Neural progenitor cell (in vitro differentiated cells): ENCODE results near the gene FBXO10. TPM values are rescaled to one million over a fixed set of nuclear protein-coding genes. Genes with fewer than 3 reads are reported as not detected.

Experiments
- DNase-seq: peaks from one replicate; pipeline ENCODE4 v3.0.0-alpha.2; 2016; ENCODE audit warnings: low spot score
- H2AFZ ChIP-seq: fragments of 200-600 bp; sonication (generic); replicated peaks from 2 replicates; pipeline ENCODE4 v1.6.1; 2016; ENCODE audit warnings: antibody characterized with exemption
- H3F3A ChIP-seq: fragments of 200-600 bp; sonication (generic); 2 replicates; pipeline ENCODE4 v1.6.1; 2016; ENCODE audit warnings: antibody characterized with exemption, low read depth
- H3K27ac ChIP-seq: fragments of 200-600 bp; sonication (generic); 2 replicates; pipeline ENCODE4 v1.5.1; 2016; ENCODE audit warnings: mild to moderate bottlenecking
- H3K27me3 ChIP-seq: fragments of 200-600 bp; sonication (generic); 2 replicates; pipeline ENCODE4 v1.6.1; 2016; ENCODE audit warnings: mild to moderate bottlenecking, moderate library complexity
- H3K36me3 ChIP-seq: fragments of 200-600 bp; sonication (generic); 2 replicates; pipeline ENCODE4 v1.5.1; 2016
- H3K4me1 ChIP-seq: fragments of 200-600 bp; sonication (generic); 2 replicates; pipeline ENCODE4 v1.6.1; 2016; ENCODE audit warnings: mixed run types
- H3K4me2 ChIP-seq: fragments of 200-600 bp; sonication (generic); 2 replicates; pipeline ENCODE4 v1.6.1; 2016
- H3K4me3 ChIP-seq: fragments of 200-600 bp; sonication (generic); 2 replicates; pipeline ENCODE4 v1.5.1; 2016
- H3K79me2 ChIP-seq: fragments of 200-600 bp; sonication (generic); 2 replicates; pipeline ENCODE4 v1.6.1; 2016; ENCODE audit warnings: low read depth
- H3K9ac ChIP-seq: fragments of 200-600 bp; sonication (generic); 2 replicates; pipeline ENCODE4 v1.6.1; 2016
- H3K9me3 ChIP-seq: fragments of 200-600 bp; sonication (generic); 2 replicates; pipeline ENCODE4 v1.5.1; 2016; ENCODE audit warnings: low read depth
- H4K20me1 ChIP-seq: fragments of 200-600 bp; sonication (generic); 2 replicates; pipeline ENCODE4 v1.6.1; 2016; ENCODE audit warnings: low read depth
- H3K27ac Mint-ChIP-seq: 3 replicates; pipeline ENCODE4 v1.8.0; 2021; ENCODE audit warnings: mixed read lengths
- H3K27me3 Mint-ChIP-seq: 2 replicates; pipeline ENCODE4 v1.8.0; 2022; ENCODE audit warnings: low read depth, mild to moderate bottlenecking, inconsistent platforms, moderate library complexity, mixed read lengths; ENCODE audit not compliant: insufficient read depth
- H3K36me3 Mint-ChIP-seq: 3 replicates; pipeline ENCODE4 v1.8.0; 2021; ENCODE audit warnings: mixed read lengths
- H3K4me1 Mint-ChIP-seq: 3 replicates; pipeline ENCODE4 v1.8.0; 2021; ENCODE audit warnings: mixed read lengths
- H3K4me3 Mint-ChIP-seq: 3 replicates; pipeline ENCODE4 v1.8.0; 2021; ENCODE audit warnings: mild to moderate bottlenecking, moderate library complexity, mixed read lengths
- H3K9me3 Mint-ChIP-seq: 3 replicates; pipeline ENCODE4 v1.8.0; 2020; ENCODE audit warnings: mixed read lengths
- EZH2 ChIP-seq: fragments of 200-600 bp; sonication (generic); IDR thresholded peaks from 2 replicates; pipeline ENCODE4 v1.6.1; 2017; ENCODE audit warnings: antibody characterized with exemption, mild to moderate bottlenecking, moderate library complexity
- EZH2phosphoT487 ChIP-seq: fragments of 200-600 bp; sonication (generic); IDR thresholded peaks from 2 replicates; pipeline ENCODE4 v1.6.1; 2017; ENCODE audit warnings: antibody characterized with exemption
- total RNA-seq: library from RNA; depleted of rRNA; stranded (reverse); fragments of >200 nt; gene quantifications from 2 replicates; pipeline ENCODE4 v1.2.3, GENCODE V29; 2015; ENCODE audit warnings: low replicate concordance
- TF ChIP-seq, protein P1 (sequence below): fragments of 200-600 bp; sonication (generic); IDR thresholded peaks from 2 replicates; pipeline ENCODE4 v1.5.1; 2017; ENCODE audit warnings: antibody characterized with exemption, mild to moderate bottlenecking

The FBXO10 gene
- total RNA-seq, 1 donor from 2014 or later, result 13.4 TPM

DNA sequence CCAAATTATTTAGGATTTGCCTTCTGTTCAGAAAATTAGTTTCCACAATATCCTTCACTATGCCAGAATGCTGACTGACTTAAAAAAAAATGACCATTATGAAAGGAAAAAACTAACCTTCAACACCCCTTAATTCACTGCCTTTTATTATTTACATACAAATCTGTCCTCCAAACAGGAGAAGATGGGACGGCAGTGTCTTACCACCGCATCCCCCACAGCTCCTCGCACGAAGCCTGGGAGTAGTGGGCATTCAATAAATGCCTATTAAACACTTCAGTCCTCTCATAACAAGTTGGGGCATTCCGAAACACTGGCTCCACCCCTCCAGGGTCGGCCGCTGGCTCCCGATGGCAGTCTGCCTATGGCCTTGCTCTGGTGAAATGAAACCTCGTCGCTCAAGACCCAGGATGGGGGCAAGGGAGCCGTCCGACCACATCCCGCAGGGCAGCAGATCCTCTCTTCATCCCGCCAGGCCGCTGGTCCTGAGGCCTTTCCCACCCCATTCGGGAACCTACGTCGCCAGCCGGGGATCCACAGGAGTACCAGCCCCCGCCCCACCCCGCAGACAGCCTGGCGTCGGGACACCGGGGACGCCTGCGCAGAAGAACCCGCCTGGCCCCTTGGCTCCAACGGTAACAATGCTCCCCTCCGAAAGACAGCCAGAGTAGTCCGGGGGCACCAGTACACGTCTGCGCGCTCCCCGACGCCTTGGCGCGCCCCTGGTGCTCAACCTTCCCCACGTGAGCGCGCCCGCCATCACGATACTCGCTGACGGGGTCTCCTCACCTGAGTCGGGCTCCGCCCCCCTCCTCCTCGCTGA lies 111.5 kb downstream of the FBXO10 start:
- peak overlapping the region; percentile 90 for H3K27ac Mint-ChIP-seq
- H3K9me3 Mint-ChIP-seq, result no peaks in the 10 kb centered on the region
- H3K4me3 ChIP-seq, result peak overlapping the region; percentile 90
- no peak for DNase-seq
- H3K36me3 Mint-ChIP-seq, result peaks cover 15% of the 10 kb centered on the region
- peak overlapping the region; percentile 96 for H3K27ac ChIP-seq
- peak overlapping the region; percentile 90 for H3K4me2 ChIP-seq
- peaks cover 22% of the 10 kb centered on the region for H3K4me1 ChIP-seq
- H3K4me3 Mint-ChIP-seq, result peak overlapping the region; percentile 95
- peak overlapping the region; percentile 73 for H3K9ac ChIP-seq
- TF ChIP-seq EZH2 (no peak), EZH2phosphoT487 (no peak)
- TF ChIP-seq, protein P1, sequence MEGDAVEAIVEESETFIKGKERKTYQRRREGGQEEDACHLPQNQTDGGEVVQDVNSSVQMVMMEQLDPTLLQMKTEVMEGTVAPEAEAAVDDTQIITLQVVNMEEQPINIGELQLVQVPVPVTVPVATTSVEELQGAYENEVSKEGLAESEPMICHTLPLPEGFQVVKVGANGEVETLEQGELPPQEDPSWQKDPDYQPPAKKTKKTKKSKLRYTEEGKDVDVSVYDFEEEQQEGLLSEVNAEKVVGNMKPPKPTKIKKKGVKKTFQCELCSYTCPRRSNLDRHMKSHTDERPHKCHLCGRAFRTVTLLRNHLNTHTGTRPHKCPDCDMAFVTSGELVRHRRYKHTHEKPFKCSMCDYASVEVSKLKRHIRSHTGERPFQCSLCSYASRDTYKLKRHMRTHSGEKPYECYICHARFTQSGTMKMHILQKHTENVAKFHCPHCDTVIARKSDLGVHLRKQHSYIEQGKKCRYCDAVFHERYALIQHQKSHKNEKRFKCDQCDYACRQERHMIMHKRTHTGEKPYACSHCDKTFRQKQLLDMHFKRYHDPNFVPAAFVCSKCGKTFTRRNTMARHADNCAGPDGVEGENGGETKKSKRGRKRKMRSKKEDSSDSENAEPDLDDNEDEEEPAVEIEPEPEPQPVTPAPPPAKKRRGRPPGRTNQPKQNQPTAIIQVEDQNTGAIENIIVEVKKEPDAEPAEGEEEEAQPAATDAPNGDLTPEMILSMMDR, result no peak
- H3K4me1 Mint-ChIP-seq, result peaks cover 29% of the 10 kb centered on the region
- no peaks in the 10 kb centered on the region for H3K27me3 ChIP-seq
- H3K9me3 ChIP-seq, result no peaks in the 10 kb centered on the region
- peaks cover 51% of the 10 kb centered on the region for H3K79me2 ChIP-seq
- H3K36me3 ChIP-seq, result no peaks in the 10 kb centered on the region
- peaks cover 5% of the 10 kb centered on the region for H3K27me3 Mint-ChIP-seq
- peak overlapping the region; percentile 68 for H2AFZ ChIP-seq
- H4K20me1 ChIP-seq, result peaks cover 44% of the 10 kb centered on the region
- H3F3A ChIP-seq, result peaks cover 37% of the 10 kb centered on the region

DNA sequence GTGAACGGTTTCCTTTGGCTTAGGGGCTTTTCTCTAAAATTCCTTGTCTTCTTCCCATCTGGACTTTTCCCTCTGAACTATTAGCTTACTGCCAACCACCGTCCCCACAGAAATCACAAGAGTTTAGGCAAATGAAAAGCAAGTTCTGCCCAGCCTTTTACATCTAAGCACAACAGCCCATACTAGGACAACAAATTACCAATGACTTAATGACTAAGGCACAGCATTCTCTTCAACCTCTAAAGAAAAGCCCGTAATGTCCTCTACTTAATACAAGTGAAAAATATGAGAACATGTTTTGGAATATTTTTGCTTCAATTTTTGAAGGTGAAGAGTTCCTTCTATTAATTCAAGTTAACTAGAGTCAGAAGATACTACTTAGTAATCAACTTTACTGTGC lies 112.2 kb downstream of the FBXO10 start:
- peak overlapping the region; percentile 90 for H3K27ac Mint-ChIP-seq
- H3K9ac ChIP-seq, result peak overlapping the region; percentile 73

More for the DNA sequence above, 112.2 kb downstream of the FBXO10 start:
- H4K20me1 ChIP-seq, result peaks cover 46% of the 10 kb centered on the region
- H3K4me3 ChIP-seq, result peak overlapping the region; percentile 90
- H3K9me3 Mint-ChIP-seq, result no peaks in the 10 kb centered on the region
- H3K4me1 ChIP-seq, result peaks cover 22% of the 10 kb centered on the region
- TF ChIP-seq EZH2phosphoT487 (no peak), EZH2 (no peak)
- TF ChIP-seq, protein P1, result no peak
- no peak for DNase-seq
- peaks cover 29% of the 10 kb centered on the region for H3K4me1 Mint-ChIP-seq
- no peaks in the 10 kb centered on the region for H3K36me3 ChIP-seq
- H2AFZ ChIP-seq, result no peak overlapping the region
- no peaks in the 10 kb centered on the region for H3K9me3 ChIP-seq
- peaks cover 18% of the 10 kb centered on the region for H3K36me3 Mint-ChIP-seq
- H3K27ac ChIP-seq, result peak overlapping the region; percentile 96
- no peaks in the 10 kb centered on the region for H3K27me3 ChIP-seq
- H3F3A ChIP-seq, result peaks cover 37% of the 10 kb centered on the region
- peaks cover 58% of the 10 kb centered on the region for H3K79me2 ChIP-seq
- H3K4me2 ChIP-seq, result peak overlapping the region; percentile 90
- peak overlapping the region; percentile 95 for H3K4me3 Mint-ChIP-seq
- H3K27me3 Mint-ChIP-seq, result peaks cover 5% of the 10 kb centered on the region

Other genes with a start within 250 kb of the FBXO10 start
- 116 and 187 TPM in 2 replicates for gene GRHPR, start 153.7 kb downstream of the FBXO10 start, total RNA-seq
- 24.1 and 24.9 TPM in 2 replicates for gene ZBTB5, start 110.9 kb downstream of the FBXO10 start, total RNA-seq
- gene POLR1E, start 90.4 kb downstream of the FBXO10 start, total RNA-seq, result 36.6 and 38.6 TPM in 2 replicates
- gene TOMM5, start 16.2 kb upstream of the FBXO10 start, total RNA-seq, result 142 and 201 TPM in 2 replicates
- not detected in 2 replicates for gene FRMPD1, start 74.6 kb upstream of the FBXO10 start, total RNA-seq
- 5.4 and 6.5 TPM in 2 replicates for gene TRMT10B, start 177.4 kb upstream of the FBXO10 start, total RNA-seq
- gene EXOSC3, start 208.7 kb upstream of the FBXO10 start, total RNA-seq, result 61.5 and 85.2 TPM in 2 replicates
- gene DCAF10, start 224.4 kb upstream of the FBXO10 start, total RNA-seq, result 15.8 and 21.0 TPM in 2 replicates